Activated CD4-positive, alpha-beta T cell treated with anti-CD3 and anti-CD28 coated beads, Interleukin-2, Interleukin-4, amounts not matched to agents 100 ng/mL and 50 ng/mL, durations not matched to agents 16 hours and 8 hours (primary cell): ENCODE data around the gene C14orf180.
"Not testable (repeated sequence)": the region's sequence is repeated elsewhere in the genome, so short reads cannot be mapped to it uniquely, and the experiment has no call there.

ENCODE experiments used
- DNase-seq: peaks from one replicate; pipeline ENCODE4 v3.0.0-alpha.2; 2020; ENCODE audit warnings: low spot score

The C14orf180 gene

DNA sequence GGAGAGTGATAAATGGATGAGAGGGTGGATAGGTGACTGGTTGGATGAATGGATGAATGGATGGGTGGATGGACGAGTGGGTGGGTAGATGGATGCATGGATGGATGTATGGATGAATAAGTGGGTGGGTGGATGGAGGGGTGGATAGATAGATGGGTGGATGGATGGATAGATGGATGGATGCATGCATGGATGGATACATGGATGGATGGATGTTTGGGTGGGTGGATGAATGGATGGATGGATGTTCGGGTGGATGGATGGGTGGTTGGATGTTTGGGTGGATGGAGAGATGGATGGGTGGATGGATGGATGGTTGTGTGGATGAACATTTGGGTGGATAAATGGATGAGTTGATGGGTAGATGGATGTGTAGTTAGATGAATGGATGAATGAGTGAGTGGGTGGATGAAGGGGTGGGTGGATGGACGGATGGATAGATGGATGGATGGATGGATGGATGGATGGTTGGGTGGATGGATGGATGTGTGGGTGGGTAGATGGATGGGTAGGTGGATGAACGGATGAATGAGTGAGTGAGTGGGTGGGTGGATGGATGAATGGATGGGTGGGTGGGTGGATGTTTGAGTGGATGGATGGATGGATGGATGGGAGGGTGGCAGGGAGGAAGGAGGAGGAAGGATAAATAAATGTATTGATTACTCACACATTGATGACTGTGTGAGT is 34.7 kb downstream of the C14orf180 start:
- no peak for DNase-seq

DNA sequence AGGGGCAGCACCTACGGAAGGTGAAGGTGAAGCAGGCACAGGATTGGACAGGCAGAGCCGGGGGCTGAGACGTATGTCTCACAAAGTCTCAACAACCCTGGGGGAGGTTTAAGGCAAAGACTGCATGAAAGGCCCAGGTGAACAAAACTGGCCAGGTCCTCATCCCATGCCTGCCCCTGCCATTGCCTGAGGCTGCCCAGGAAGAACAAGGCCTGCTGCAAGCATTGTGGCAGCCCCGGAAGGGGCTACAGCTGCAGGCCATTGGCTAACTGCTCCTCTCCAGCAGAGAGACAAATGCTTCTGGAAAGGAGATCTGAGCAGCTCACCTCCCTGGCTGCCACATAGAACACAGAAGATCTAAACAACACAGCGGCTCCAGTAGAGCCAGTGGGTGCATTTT is 45.4 kb downstream of the C14orf180 start:
- DNase-seq = no peak

DNA sequence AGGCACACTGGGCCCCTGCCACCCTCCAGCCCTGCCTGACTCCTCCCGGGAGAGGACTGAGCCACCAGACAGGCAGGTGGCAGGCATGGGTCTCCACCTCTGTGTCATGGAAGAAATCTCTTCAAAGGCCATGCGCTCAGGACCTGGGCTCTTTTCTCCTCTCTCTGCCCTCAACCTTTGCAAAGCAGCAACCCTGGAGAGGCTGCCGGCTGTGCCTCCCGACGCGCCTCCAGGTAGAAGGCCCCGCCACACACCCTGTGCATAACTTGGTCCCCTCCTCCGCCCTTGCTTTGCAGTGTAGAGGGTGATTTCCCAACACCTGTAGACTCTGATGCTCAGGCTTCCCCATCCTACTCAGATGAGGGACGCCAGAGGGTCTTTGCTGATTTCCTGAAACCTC is 53.2 kb downstream of the C14orf180 start:
- DNase-seq = no peak

DNA sequence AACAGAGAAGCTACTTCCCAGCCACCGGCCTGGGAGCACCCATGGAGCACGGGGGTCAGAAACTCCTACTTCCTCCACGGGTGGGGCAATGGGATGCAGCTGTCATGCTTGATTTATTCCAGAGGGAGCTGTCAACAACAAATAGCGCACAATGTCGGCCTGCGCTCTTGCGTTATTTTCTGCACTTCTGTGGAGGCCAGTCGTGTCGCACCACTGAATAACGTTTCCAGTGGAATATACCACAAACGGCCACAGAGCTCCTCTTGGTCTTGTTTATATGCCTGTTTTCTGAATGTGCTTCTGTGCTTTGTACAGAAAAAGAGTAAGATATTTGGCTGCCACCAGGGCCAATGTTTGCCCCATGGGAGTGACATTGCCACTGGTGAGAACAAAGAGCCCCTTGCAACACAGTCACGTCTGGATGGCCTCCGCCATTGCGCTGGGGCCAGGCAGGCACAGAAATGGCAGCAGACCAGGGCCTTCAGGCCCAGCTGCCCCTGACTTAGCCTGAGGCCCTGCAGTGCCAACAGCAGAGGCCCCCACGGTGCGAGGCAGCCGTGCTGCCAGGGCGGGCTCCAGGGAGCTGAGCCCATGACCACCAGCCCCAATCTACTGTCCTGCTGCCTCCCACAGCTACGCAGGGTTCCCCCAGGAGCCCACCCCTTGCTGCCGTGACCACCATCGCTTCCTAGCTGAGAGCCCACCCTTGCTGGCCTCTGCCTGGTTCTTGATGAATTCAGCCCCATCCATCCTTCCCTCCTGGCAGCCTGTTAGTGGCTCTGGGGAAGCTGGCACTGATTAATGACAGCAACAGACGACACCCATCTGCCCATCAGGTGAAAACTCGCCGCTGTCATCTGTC is 53.9 kb downstream of the C14orf180 start:
- DNase-seq = no peak

DNA sequence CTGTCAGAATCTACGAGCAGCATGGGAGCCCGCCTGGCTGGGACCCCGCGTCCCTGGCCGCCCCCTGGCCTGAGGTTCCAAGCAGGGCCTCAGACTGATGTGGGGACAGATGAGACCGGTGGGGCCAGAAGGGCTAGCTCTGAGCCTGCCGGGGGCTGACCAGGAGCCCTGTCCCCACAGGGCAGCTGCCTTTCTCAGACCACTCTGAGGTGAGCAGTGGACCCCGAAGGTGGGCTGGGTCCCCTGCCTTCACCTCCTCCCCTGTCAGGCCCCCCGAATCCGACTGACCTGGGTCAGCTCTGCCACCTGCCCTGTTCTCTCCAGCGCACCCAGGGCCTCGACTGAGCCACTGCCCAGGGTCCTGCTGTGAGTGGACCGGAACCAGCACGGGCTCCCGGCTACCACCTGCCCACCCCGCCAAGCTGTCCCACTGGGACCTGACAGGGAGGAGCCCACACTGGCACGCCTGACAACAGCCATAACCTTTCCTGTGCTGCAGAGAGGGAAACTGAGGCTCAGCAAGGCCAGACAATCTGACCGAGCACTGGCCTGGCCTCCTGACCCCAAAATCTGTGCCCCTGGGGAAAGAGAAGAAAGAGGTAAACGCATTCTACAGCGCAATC is 54.7 kb downstream of the C14orf180 start:
- no peak for DNase-seq

DNA sequence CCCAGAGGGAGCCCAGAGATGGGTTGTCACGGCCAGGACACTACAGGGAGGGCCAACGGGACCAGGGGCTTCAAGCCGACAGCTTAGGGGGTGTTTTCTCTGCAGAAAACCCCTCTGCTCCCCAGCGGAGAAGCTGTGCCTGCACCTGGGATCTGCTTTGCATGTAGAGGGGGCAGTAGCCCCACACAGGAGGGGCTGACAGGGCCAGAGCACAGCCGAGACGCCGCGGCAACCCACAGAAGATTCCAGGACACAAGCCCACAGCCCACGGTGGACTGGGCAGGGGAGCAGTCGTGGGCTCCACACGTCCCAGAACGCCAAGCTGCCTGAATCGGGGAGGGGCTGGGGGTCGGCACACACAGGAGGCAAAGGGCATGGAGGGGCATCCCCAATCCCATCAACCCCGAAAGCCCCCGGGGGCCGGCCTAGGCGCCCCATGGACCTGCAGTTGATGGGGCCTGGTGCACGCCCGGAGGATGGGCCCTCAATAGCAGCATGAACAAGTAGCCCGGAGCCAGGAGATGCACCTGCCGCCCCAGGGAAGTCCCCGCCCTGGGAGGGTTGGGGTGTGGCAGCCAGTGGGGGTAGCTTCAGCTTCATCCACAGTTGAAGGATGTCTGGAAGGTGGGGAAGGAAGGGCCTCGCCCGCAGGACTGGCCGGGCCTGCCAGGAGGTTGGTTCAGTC is 55.5 kb downstream of the C14orf180 start:
- DNase-seq = no peak

DNA sequence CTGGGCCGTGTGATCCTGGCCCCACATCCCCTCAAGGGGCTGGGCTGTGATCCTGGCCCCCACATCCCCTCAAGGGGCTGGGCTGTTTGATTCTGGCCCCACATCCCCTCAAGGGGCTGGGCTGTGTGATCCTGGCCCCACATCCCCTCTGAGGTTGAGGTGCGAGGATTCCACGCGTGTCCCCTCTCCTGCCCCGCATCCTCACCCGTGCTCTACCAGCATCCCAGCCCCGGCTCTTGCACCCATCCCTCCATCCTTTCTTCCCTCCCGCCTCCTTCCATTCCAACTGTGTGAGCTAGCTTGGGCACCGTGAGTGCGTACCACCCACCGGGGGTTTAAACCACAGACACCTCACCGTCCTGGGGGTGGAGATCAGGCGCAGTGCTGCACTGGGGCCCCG is 56.2 kb downstream of the C14orf180 start:
- no peak for DNase-seq

DNA sequence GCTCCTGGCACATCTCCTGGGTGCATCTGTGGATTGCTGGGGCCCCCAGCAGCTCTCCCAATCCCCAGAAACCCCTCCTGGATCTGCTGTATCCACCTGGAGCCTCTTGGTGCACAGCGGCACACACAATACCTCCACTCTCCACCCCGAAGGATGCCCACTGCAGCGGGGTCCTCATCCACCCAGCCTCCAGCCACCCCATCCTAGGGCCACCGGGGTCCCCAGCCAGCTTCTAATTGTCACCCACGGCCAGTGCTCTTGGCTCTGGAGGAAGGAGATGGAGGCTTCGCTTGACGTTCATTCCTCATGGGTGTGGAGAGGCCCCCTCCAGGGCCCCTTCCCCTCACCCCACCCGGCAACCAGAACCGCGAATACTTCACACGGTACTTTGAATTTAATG is 56.6 kb downstream of the C14orf180 start:
- DNase-seq = no peak

DNA sequence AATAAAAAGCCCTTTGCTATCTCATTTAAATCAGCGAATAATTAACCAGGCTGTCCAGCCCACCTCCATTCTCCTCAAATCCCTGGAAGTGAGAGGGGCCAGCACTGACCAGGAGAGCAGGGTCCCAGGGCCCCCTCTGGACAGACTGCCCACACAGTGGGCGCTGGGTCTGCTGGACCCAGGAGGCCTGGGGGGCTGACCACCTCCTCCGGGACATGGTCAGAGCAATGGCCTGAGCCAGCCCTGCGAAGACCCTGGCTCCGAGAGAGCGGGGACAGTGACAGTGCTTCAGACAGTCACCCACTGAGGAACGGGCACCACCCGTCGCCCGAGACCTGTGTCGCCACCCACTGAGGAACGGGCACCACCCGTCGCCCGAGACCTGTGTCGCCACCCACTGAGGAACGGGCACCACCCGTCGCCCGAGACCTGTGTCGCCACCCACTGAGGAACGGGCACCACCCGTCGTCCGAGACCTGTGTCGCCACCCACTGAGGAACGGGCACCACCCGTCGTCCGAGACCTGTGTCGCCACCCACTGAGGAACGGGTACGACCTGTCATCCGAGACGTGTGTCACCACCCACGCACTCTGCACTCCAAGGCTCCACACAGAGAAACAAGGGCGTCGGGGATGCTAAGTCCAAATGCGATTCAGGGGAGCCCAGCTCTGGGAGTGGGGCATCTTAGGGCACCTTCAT is 57.4 kb downstream of the C14orf180 start:
- DNase-seq = not testable (repeated sequence)

DNA sequence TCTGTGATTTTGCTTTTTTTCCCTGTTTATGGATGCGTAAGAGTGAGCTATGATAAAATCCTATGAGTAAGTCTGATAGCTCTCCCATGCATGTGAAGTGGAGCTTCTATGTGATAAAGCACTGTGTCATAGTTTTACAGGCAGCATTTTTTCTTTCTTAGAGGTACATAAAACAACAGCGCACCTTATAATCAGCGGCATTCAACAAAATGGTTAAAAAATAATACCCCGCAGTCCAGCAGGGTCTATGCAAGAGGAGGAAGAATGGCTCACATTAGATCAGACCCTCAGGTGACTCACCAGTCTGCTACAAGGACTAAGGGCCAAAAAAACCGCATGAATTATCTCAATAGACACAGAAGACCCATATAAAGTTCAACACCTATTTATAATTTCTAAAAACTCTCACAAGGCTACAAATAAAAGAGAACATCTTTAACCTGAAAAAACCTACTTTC is 58.0 kb downstream of the C14orf180 start:
- DNase-seq = no peak

DNA sequence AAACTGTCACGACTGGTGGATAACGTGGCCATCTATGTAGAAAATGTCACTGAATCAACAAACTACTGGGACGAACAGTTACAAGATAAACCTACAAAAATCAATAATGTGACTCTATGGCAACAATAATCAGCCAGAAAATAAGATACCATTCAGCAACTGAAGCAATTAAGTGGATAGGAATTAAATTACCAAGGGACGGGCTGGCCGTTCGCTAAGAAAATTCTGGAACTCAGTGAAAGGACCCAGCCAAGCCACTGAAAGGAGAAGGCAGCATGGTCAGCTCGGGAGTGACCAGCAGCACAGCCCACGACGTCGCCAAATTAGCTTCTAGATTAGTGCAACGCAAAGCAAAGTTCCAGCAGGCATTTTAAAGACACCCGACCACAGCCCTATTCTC is 58.6 kb downstream of the C14orf180 start:
- DNase-seq = no peak

DNA sequence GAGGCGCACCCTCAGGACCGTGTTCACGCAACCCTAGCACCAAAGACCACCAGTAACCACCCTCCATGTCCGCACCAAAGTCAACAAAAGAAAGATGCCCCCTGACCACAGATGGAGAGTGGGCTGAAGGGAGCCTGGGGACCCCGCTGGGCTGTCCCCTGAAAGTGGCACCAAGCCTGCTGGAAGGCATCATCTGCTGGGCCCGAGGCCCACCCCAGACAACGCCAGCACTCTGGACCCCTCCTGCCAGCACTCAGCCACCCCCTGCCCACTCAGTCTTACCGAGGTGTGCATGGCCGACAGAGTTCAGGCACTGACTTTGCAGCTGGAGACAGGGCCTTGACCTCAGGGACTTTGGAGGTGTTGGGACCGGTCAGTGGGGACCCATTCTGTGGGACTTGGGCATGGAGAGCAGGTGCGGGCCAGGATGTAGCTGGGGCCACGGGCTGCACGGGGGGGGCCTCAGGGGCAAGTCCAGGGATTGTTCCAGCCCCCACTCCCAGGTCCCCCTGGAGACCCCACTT is 59.4 kb downstream of the C14orf180 start:
- DNase-seq = no peak

DNA sequence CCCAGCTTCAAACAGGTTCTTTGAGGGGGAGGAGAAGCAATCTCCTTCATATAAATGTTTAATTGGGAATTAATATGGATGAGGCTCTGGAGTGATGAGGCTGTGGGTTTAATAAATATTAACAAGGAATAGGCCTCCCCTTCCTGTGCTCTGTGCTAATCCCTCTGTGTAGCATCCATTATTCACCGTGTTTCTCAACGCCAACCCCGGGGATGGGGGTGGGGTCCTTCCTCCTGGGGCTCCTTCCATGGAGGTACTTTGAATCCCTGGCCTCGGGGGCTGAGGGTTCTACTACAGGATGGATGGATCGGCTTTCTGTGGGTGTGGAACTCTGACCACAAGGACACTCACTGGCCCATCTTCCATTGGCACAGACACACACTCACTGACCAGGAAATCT is 59.9 kb downstream of the C14orf180 start:
- DNase-seq = no peak
